Measurements from ENCODE around the gene CD164L2.

Gene CD164L2

GRCh38 chr1:27403931-27404330 is 20.8 kb upstream of the CD164L2 start:
- no peaks in the 10 kb centered on the region for H3K36me3 ChIP-seq (ENCODE audit: insufficient read depth)
- no peak overlapping the region for H3K27ac ChIP-seq
- no peaks in the 10 kb centered on the region for H4K20me1 ChIP-seq (ENCODE audit: insufficient read depth)
- no peaks in the 10 kb centered on the region for H3K79me2 ChIP-seq (ENCODE audit: insufficient read depth, low read depth)
- H3K27me3 ChIP-seq (ENCODE audit: insufficient read depth, low read depth), result no peaks in the 10 kb centered on the region
- no peak overlapping the region for H3K4me3 ChIP-seq (IDR thresholded peaks at IDR 0.05; ENCODE audit: insufficient read depth, low read depth, low read length)
- TF ChIP-seq, protein P1, sequence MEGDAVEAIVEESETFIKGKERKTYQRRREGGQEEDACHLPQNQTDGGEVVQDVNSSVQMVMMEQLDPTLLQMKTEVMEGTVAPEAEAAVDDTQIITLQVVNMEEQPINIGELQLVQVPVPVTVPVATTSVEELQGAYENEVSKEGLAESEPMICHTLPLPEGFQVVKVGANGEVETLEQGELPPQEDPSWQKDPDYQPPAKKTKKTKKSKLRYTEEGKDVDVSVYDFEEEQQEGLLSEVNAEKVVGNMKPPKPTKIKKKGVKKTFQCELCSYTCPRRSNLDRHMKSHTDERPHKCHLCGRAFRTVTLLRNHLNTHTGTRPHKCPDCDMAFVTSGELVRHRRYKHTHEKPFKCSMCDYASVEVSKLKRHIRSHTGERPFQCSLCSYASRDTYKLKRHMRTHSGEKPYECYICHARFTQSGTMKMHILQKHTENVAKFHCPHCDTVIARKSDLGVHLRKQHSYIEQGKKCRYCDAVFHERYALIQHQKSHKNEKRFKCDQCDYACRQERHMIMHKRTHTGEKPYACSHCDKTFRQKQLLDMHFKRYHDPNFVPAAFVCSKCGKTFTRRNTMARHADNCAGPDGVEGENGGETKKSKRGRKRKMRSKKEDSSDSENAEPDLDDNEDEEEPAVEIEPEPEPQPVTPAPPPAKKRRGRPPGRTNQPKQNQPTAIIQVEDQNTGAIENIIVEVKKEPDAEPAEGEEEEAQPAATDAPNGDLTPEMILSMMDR (conservative IDR thresholded peaks at IDR 0.05; ENCODE audit: low read depth, low read length), result no peak
- H2AFZ ChIP-seq (ENCODE audit: low read depth), result no peak overlapping the region
- no peaks in the 10 kb centered on the region for H3K4me1 ChIP-seq (ENCODE audit: low read depth, poor library complexity, severe bottlenecking)
- no peak overlapping the region for H3K4me2 ChIP-seq
- H3K9ac ChIP-seq, result no peak overlapping the region

DNA sequence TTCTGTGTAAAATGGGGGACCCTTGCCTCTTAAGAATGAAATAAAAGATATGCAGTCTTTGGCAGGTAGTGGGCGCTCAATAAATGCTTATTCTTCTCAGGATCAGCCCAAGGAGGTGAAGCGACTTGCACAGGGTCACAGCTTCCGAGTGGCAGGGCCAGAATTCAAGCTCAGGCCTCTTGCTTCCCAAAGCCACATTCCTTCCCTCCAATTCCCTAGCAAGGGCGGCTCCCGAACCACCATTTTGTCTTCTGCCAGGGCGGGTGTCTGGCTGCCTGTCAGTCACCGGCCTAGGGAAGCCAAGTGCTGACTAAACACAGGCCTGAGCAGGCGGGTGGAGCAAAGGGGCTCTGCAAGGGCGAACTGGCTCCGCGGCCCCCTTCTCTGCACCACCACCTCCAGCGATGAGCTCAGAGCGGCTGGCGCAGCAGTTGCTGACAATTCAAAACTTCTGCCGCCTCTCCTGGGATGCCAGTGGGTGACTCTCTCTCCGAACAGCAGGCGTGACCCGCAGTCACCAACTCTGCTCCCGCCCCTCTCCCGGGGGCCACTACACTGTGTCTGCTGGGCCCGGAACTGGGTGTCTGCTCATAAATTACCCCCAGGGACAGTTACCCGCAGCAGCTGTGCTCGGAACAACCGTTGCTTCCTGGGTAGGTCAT is 20.1 kb upstream of the CD164L2 start:
- H3K4me1 ChIP-seq (ENCODE audit: low read depth, poor library complexity, severe bottlenecking), result no peaks in the 10 kb centered on the region
- no peak overlapping the region for H3K9ac ChIP-seq
- no peaks in the 10 kb centered on the region for H3K79me2 ChIP-seq (ENCODE audit: insufficient read depth, low read depth)
- H3K27ac ChIP-seq, result no peak overlapping the region
- no peaks in the 10 kb centered on the region for H3K27me3 ChIP-seq (ENCODE audit: insufficient read depth, low read depth)
- H4K20me1 ChIP-seq (ENCODE audit: insufficient read depth), result no peaks in the 10 kb centered on the region
- no peaks in the 10 kb centered on the region for H3K36me3 ChIP-seq (ENCODE audit: insufficient read depth)
- TF ChIP-seq, protein P1 (conservative IDR thresholded peaks at IDR 0.05; ENCODE audit: low read depth, low read length), result no peak
- H3K4me2 ChIP-seq, result no peak overlapping the region
- no peak overlapping the region for H2AFZ ChIP-seq (ENCODE audit: low read depth)
- H3K4me3 ChIP-seq (IDR thresholded peaks at IDR 0.05; ENCODE audit: insufficient read depth, low read depth, low read length), result no peak overlapping the region

- H3K9ac ChIP-seq, result no peak overlapping the region
- TF ChIP-seq, protein P1 (conservative IDR thresholded peaks at IDR 0.05; ENCODE audit: low read depth, low read length), result no peak
- H3K27me3 ChIP-seq (ENCODE audit: insufficient read depth, low read depth), result no peaks in the 10 kb centered on the region
- no peak overlapping the region for H2AFZ ChIP-seq (ENCODE audit: low read depth)
- H3K4me2 ChIP-seq, result no peak overlapping the region
- H3K36me3 ChIP-seq (ENCODE audit: insufficient read depth), result no peaks in the 10 kb centered on the region
- H3K4me3 ChIP-seq (IDR thresholded peaks at IDR 0.05; ENCODE audit: insufficient read depth, low read depth, low read length), result no peak overlapping the region
- no peaks in the 10 kb centered on the region for H3K4me1 ChIP-seq (ENCODE audit: low read depth, poor library complexity, severe bottlenecking)
- H3K79me2 ChIP-seq (ENCODE audit: insufficient read depth, low read depth), result no peaks in the 10 kb centered on the region
- H4K20me1 ChIP-seq (ENCODE audit: insufficient read depth), result no peaks in the 10 kb centered on the region
- H3K27ac ChIP-seq, result no peak overlapping the region
These were observed 19.2 kb upstream of the CD164L2 start for GRCh38 chr1:27402349-27402754.

GRCh38 chr1:27400963-27401341 is 17.8 kb upstream of the CD164L2 start:
- H3K27ac ChIP-seq, result no peak overlapping the region
- H3K36me3 ChIP-seq (ENCODE audit: insufficient read depth), result no peaks in the 10 kb centered on the region
- H3K79me2 ChIP-seq (ENCODE audit: insufficient read depth, low read depth), result no peaks in the 10 kb centered on the region
- H3K27me3 ChIP-seq (ENCODE audit: insufficient read depth, low read depth), result no peaks in the 10 kb centered on the region
- TF ChIP-seq, protein P1 (conservative IDR thresholded peaks at IDR 0.05; ENCODE audit: low read depth, low read length), result no peak
- H3K4me1 ChIP-seq (ENCODE audit: low read depth, poor library complexity, severe bottlenecking), result no peaks in the 10 kb centered on the region
- no peak overlapping the region for H3K4me3 ChIP-seq (IDR thresholded peaks at IDR 0.05; ENCODE audit: insufficient read depth, low read depth, low read length)
- no peaks in the 10 kb centered on the region for H4K20me1 ChIP-seq (ENCODE audit: insufficient read depth)
- H3K4me2 ChIP-seq, result no peak overlapping the region
- H2AFZ ChIP-seq (ENCODE audit: low read depth), result no peak overlapping the region
- H3K9ac ChIP-seq, result no peak overlapping the region

Measured in KMS-11 (cell line).